Kidney tubule cell (primary cell): ENCODE results near the gene ATP9B.

Experiments used
- DNase-seq: peaks from one replicate; pipeline ENCODE4 v3.0.0-alpha.2; 2018; ENCODE audit warnings: low spot score

The ATP9B gene

GRCh38 chr18:79068937-79069716 is at the start of gene ATP9B:
ATP9B (plus strand) TSS chr18:79069394; CDS start chr18:79069411, 17 bp downstream.
- DNase-seq, result peak; percentile 97

- DNase-seq, result peak; percentile 63
These were observed 49.3 kb upstream of the ATP9B start for GRCh38 chr18:79019881-79020280.

GRCh38 chr18:79022603-79023002 is 46.6 kb upstream of the ATP9B start:
- no peak for DNase-seq

- no peak for DNase-seq
These were observed 42.7 kb upstream of the ATP9B start for GRCh38 chr18:79026491-79026890.

GRCh38 chr18:79030680-79031079 is 38.5 kb upstream of the ATP9B start:
- no peak for DNase-seq

- no peak for DNase-seq
These were observed 26.9 kb upstream of the ATP9B start for GRCh38 chr18:79042276-79042675.

GRCh38 chr18:79043288-79043687 is 25.9 kb upstream of the ATP9B start:
- no peak for DNase-seq

- DNase-seq, result peak; percentile 38
These were observed 22.7 kb upstream of the ATP9B start for GRCh38 chr18:79046522-79046921.

- no peak for DNase-seq
These were observed 21.5 kb upstream of the ATP9B start for GRCh38 chr18:79047556-79048244.

- no peak for DNase-seq
These were observed 21.0 kb upstream of the ATP9B start for GRCh38 chr18:79048245-79048632.

GRCh38 chr18:79049506-79049905 is 19.7 kb upstream of the ATP9B start:
- no peak for DNase-seq

- no peak for DNase-seq
These were observed 19.2 kb upstream of the ATP9B start for GRCh38 chr18:79050005-79050404.

- no peak for DNase-seq
These were observed 12.3 kb upstream of the ATP9B start for GRCh38 chr18:79056827-79057367.

- no peak for DNase-seq
These were observed 11.2 kb upstream of the ATP9B start for GRCh38 chr18:79058007-79058406.

- DNase-seq, result no peak
These were observed 6.4 kb upstream of the ATP9B start for GRCh38 chr18:79062806-79063205.

GRCh38 chr18:79064228-79064627 is 5.0 kb upstream of the ATP9B start:
- no peak for DNase-seq

GRCh38 chr18:79065802-79066201 is 3.4 kb upstream of the ATP9B start:
- DNase-seq, result no peak

GRCh38 chr18:79067611-79068010 is 1.6 kb upstream of the ATP9B start:
- DNase-seq, result no peak

- no peak for DNase-seq
These were observed 755 bp upstream of the ATP9B start for GRCh38 chr18:79068341-79068936.

GRCh38 chr18:79069717-79070151 is 540 bp downstream of the ATP9B start:
- DNase-seq, result no peak

- no peak for DNase-seq
These were observed 1.3 kb downstream of the ATP9B start for GRCh38 chr18:79070486-79070885.

GRCh38 chr18:79071037-79071436 is 1.8 kb downstream of the ATP9B start:
- DNase-seq, result no peak
